Natural killer cell (primary cell): Measurements from ENCODE around the gene PALM2AKAP2. TPM values are rescaled to one million over a fixed set of nuclear protein-coding genes. Genes with fewer than 3 reads are reported as not detected.

Experiments used
- ATAC-seq, 3 donors: fragments of 150-1000 bp in 2 of 3; fragments of 200-7000 bp in 1 of 3; cut with Tn5 transposase; 1 replicate in 1 of 3; 2 replicates in 2 of 3; pipeline ENCODE4 v1.10.0; 2021; ENCODE audit warnings: mild to moderate bottlenecking in 2 of 3, moderate library complexity in 2 of 3
- DNase-seq, 2 donors: peaks; one replicate each; pipeline versions ENCODE4 v3.0.0 to v3.0.0-alpha.2; 2013 to 2021; ENCODE audit warnings: mixed read lengths in 1 of 2
- H3K27ac ChIP-seq: one replicate; pipeline ENCODE4 v1.5.1; 2013; ENCODE audit warnings: mild to moderate bottlenecking, low read length
- H3K27me3 ChIP-seq: one replicate; pipeline ENCODE4 v1.6.1; 2013; ENCODE audit warnings: low read length; ENCODE audit not compliant: control insufficient read depth, insufficient read depth
- H3K36me3 ChIP-seq: one replicate; pipeline ENCODE4 v1.6.1; 2013; ENCODE audit warnings: low read length; ENCODE audit not compliant: control insufficient read depth, insufficient read depth
- H3K4me1 ChIP-seq: one replicate; pipeline ENCODE4 v1.6.1; 2013; ENCODE audit warnings: low read length; ENCODE audit not compliant: control insufficient read depth, insufficient read depth
- H3K4me3 ChIP-seq: one replicate; pipeline ENCODE4 v1.5.1; 2013; ENCODE audit warnings: low read length
- H3K9me3 ChIP-seq: one replicate; pipeline ENCODE4 v1.6.1; 2013; ENCODE audit warnings: low read length; ENCODE audit not compliant: control insufficient read depth, insufficient read depth
- H3K27ac Mint-ChIP-seq, 2 donors: one replicate each; pipeline ENCODE4 v1.8.0; 2022; ENCODE audit warnings: mild to moderate bottlenecking in 2 of 2, mixed read lengths in 2 of 2, moderate library complexity in 1 of 2
- H3K27me3 Mint-ChIP-seq, 2 donors: one replicate each; pipeline ENCODE4 v1.8.0; 2022; ENCODE audit warnings: low read depth in 2 of 2, mixed read lengths in 2 of 2
- H3K36me3 Mint-ChIP-seq: one replicate; pipeline ENCODE4 v1.8.0; 2022; ENCODE audit warnings: mixed read lengths
- H3K4me1 Mint-ChIP-seq, 2 donors: one replicate each; pipeline ENCODE4 v1.8.0; 2022; ENCODE audit warnings: mixed read lengths in 2 of 2
- H3K4me3 Mint-ChIP-seq: one replicate; pipeline ENCODE4 v1.8.0; 2022; ENCODE audit warnings: mild to moderate bottlenecking, moderate library complexity, mixed read lengths
- H3K9me3 Mint-ChIP-seq, 2 donors: one replicate each; pipeline ENCODE4 v1.8.0; 2022; ENCODE audit warnings: mixed read lengths in 2 of 2
- CTCF ChIP-seq: fragments of 200-600 bp; IDR thresholded peaks from one replicate; pipeline ENCODE4 v1.8.0; 2022; ENCODE audit warnings: antibody characterized with exemption
- WGBS: methylation state at CpG from one replicate; pipeline ENCODE4 v1.1.7; 2013; ENCODE audit warnings: missing lambda C conversion rate; ENCODE audit not compliant: insufficient coverage; 5-methylcytosine and 5-hydroxymethylcytosine counted together
- intact Hi-C: fragments of 100-400 bp; cut with micrococcal nuclease; formaldehyde crosslinking; loops from one replicate; pipeline ENCODE4 v1.14.2; 2022
- total RNA-seq, 4 donors: library from RNA; stranded (reverse); fragments of 120-200 nt in 1 of 4; gene quantifications; one replicate each; pipeline versions ENCODE4 v1.2.3 to v1.2.4, GENCODE V29; 2013 to 2022

The PALM2AKAP2 gene
- total RNA-seq, 3 donors from 2014 or later (not counting 1 experiment from before 2014, with no cell fraction given) = not detected

DNA sequence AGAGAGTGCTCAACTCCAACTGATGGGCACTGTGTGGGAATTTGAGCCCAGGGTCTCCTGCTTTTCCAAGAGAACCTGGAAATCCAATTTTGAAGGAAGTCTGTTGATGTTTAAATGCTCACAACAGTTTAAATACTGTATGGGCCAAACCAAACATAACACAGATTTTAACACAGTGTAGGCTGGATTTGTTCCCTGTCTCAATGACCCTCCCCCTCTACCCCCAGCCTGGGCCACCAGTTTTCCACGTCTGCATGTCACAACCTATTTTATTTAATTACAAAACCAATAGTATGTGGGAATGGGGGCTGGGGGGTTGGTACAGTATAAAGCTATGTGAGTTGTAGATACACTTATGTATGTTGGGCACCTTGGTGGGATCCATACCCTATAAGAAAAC, 11.7 kb downstream of the PALM2AKAP2 start:
- no peak for ATAC-seq
- no peaks in the 10 kb centered on the region for H3K4me1 Mint-ChIP-seq
- Histone ChIP-seq H3K36me3 (no peaks in the 10 kb centered on the region), H3K27me3 (no peaks in the 10 kb centered on the region), H3K4me3 (no peak overlapping the region), H3K9me3 (no peaks in the 10 kb centered on the region), H3K4me1 (no peaks in the 10 kb centered on the region), H3K27ac (no peak overlapping the region)
- H3K27me3 Mint-ChIP-seq = peaks cover 0 to 8% of the 10 kb centered on the region in 2 donors
- no peak for TF ChIP-seq CTCF
- DNase-seq = no peak
- intact Hi-C loops = no loop called here
- H3K36me3 Mint-ChIP-seq = no peaks in the 10 kb centered on the region
- no peaks in the 10 kb centered on the region for H3K9me3 Mint-ChIP-seq
- H3K27ac Mint-ChIP-seq = no peak overlapping the region
- H3K4me3 Mint-ChIP-seq = no peak overlapping the region
- WGBS = no CpG with 5 or more reads among the region's 1 CpG

- Mint-ChIP-seq H3K27ac (no peak overlapping the region), H3K4me1 (no peaks in the 10 kb centered on the region), H3K36me3 (no peaks in the 10 kb centered on the region), H3K9me3 (no peaks in the 10 kb centered on the region), H3K27me3 (peaks cover 0 to 6% of the 10 kb centered on the region in 2 donors), H3K4me3 (no peak overlapping the region)
- no CpG with 5 or more reads among the region's 1 CpG for WGBS
- no peaks in the 10 kb centered on the region for H3K4me1 ChIP-seq
- DNase-seq (no peak), ATAC-seq (no peak)
- no peak for TF ChIP-seq CTCF
- H3K27ac ChIP-seq = no peak overlapping the region
- no peaks in the 10 kb centered on the region for H3K27me3 ChIP-seq
- no peaks in the 10 kb centered on the region for H3K9me3 ChIP-seq
- H3K36me3 ChIP-seq = no peaks in the 10 kb centered on the region
- H3K4me3 ChIP-seq = no peak overlapping the region
- intact Hi-C loops = no loop called here
Observed at GRCh38 chr9:109792951-109793546, 13.1 kb downstream of the PALM2AKAP2 start.

- no peak overlapping the region for H3K27ac Mint-ChIP-seq
- no peaks in the 10 kb centered on the region for H3K36me3 Mint-ChIP-seq
- no peaks in the 10 kb centered on the region for H3K4me1 ChIP-seq
- WGBS = 91% methylated on average over 4 of the region's 4 CpGs
- no peaks in the 10 kb centered on the region for H3K36me3 ChIP-seq
- H3K27ac ChIP-seq = no peak overlapping the region
- intact Hi-C loops = no loop called here
- H3K4me1 Mint-ChIP-seq = no peaks in the 10 kb centered on the region
- H3K27me3 ChIP-seq = no peaks in the 10 kb centered on the region
- H3K4me3 Mint-ChIP-seq = no peak overlapping the region
- no peak for TF ChIP-seq CTCF
- DNase-seq = no peak
- H3K9me3 ChIP-seq = no peaks in the 10 kb centered on the region
- ATAC-seq = no peak
- H3K4me3 ChIP-seq = no peak overlapping the region
- peaks cover 0 to under 1% of the 10 kb centered on the region in 2 donors for H3K27me3 Mint-ChIP-seq
- H3K9me3 Mint-ChIP-seq = no peaks in the 10 kb centered on the region
Observed at GRCh38 chr9:109793921-109794320, 13.9 kb downstream of the PALM2AKAP2 start.

DNA sequence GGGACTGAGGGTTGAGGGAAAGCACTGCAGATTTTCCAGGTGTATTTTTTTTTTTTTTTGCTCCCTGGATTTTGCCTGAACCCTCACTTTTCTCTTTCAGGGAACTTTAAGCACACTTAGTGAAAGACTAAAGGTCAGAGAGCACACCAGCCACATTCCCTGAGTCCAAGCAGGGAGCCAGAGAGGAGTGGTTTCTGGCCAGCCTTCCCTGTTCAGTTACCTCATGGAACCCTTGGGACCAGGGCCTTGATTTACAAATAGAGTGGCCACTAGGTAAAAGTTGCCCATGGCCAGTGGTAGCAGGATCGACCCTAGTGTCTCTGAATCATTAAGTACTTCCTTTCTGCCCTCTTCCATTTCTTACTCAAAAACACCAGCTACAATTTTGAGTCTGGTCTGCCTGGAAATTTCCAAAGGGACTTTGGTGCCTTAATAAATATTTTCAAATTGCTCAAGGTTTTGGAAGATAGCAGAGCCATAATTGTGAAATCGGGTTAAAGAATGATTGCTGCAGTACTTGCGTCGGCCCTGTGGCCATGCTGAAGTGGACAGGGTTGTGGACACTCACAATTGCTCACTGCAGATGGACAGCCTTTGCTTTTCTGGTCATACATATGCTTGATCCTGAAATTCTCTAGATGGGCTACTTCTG, 14.5 kb downstream of the PALM2AKAP2 start:
- intact Hi-C loops = no loop called here
- H3K4me3 Mint-ChIP-seq = no peak overlapping the region
- no peak overlapping the region for H3K27ac Mint-ChIP-seq
- H3K27ac ChIP-seq = no peak overlapping the region
- no peaks in the 10 kb centered on the region for H3K9me3 ChIP-seq
- no peaks in the 10 kb centered on the region for H3K36me3 ChIP-seq
- no peak overlapping the region for H3K4me3 ChIP-seq
- 89% methylated on average over 4 of the region's 4 CpGs for WGBS
- no peaks in the 10 kb centered on the region for H3K27me3 ChIP-seq
- H3K4me1 ChIP-seq = no peaks in the 10 kb centered on the region
- peaks cover 0 to 3% of the 10 kb centered on the region in 2 donors for H3K27me3 Mint-ChIP-seq
- no peaks in the 10 kb centered on the region for H3K36me3 Mint-ChIP-seq
- DNase-seq (no peak), ATAC-seq (no peak)
- H3K9me3 Mint-ChIP-seq = no peaks in the 10 kb centered on the region
- no peak for TF ChIP-seq CTCF
- H3K4me1 Mint-ChIP-seq = no peaks in the 10 kb centered on the region
